Neuron (in vitro differentiated cells): ENCODE measurements around the gene COL3A1.
A peak's percentile ranks its signal among the peaks of the same experiment; 100 is the strongest.

Experiments
- H2AFZ ChIP-seq: one replicate; pipeline ENCODE4 v1.6.1; 2013; ENCODE audit warnings: low read depth, mild to moderate bottlenecking, inconsistent platforms, low read length, moderate library complexity
- H3K27me3 ChIP-seq: one replicate; pipeline ENCODE4 v1.6.1; 2013; ENCODE audit warnings: low read length; ENCODE audit not compliant: insufficient read depth
- H3K36me3 ChIP-seq: one replicate; pipeline ENCODE4 v1.6.1; 2013; ENCODE audit warnings: low read length; ENCODE audit not compliant: insufficient read depth
- H3K4me1 ChIP-seq: one replicate; pipeline ENCODE4 v1.6.1; 2013; ENCODE audit warnings: low read length; ENCODE audit not compliant: insufficient read depth
- H3K4me3 ChIP-seq: 2 replicates; pipeline ENCODE4 v1.5.1; 2013; ENCODE audit warnings: mild to moderate bottlenecking, low read length, moderate library complexity
- H3K9me3 ChIP-seq: one replicate; pipeline ENCODE4 v1.6.1; 2013; ENCODE audit warnings: low read length

Gene COL3A1

GRCh38 chr2:188974164-188974563 lies at the start of gene COL3A1:
TSS of gene COL3A1 (plus strand) at chr2:188974373. CDS start at chr2:188974490, 117 bp downstream.
- peak within 1 kb of the TSS; percentile 74 for H2AFZ ChIP-seq
- H3K27me3 ChIP-seq: no peaks in the 10 kb centered on the region
- H3K4me1 ChIP-seq: peaks cover 12% of the 10 kb centered on the region
- H3K36me3 ChIP-seq: no peaks in the 10 kb centered on the region
- peak within 1 kb of the TSS; percentile 34 for H3K4me3 ChIP-seq
- H3K9me3 ChIP-seq: no peaks in the 10 kb centered on the region

DNA sequence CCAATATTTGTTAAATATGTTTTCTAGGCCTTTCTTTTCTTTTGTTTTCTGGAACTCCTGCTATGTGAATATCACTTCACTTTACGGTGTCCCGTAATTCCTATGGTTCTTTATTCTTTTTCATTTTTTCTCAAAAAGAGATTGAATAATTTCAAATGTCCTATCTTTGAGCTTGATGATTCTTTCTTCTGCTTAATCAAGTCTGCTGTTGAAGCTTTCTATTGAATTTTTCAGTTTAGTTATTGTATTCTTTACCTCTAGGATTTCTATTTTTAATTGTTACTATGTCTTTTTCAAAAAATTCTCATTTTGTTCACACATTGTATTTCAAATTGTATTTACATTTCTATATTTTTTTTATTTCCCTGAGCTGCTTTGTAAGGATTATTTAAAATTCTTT lies 45.5 kb upstream of the COL3A1 start:
- Histone ChIP-seq H2AFZ (no peak overlapping the region), H3K4me1 (no peaks in the 10 kb centered on the region), H3K9me3 (peaks cover 4% of the 10 kb centered on the region), H3K4me3 (no peak overlapping the region), H3K27me3 (no peaks in the 10 kb centered on the region), H3K36me3 (no peaks in the 10 kb centered on the region)

GRCh38 chr2:188931361-188931760 lies 42.8 kb upstream of the COL3A1 start:
- Histone ChIP-seq H2AFZ (no peak overlapping the region), H3K4me1 (no peaks in the 10 kb centered on the region), H3K27me3 (no peaks in the 10 kb centered on the region), H3K9me3 (peaks cover 4% of the 10 kb centered on the region), H3K36me3 (no peaks in the 10 kb centered on the region), H3K4me3 (no peak overlapping the region)

GRCh38 chr2:188937228-188938220 lies 36.6 kb upstream of the COL3A1 start:
- H3K36me3 ChIP-seq: no peaks in the 10 kb centered on the region
- H3K4me1 ChIP-seq: no peaks in the 10 kb centered on the region
- no peak overlapping the region for H3K4me3 ChIP-seq
- H3K9me3 ChIP-seq: no peaks in the 10 kb centered on the region
- H2AFZ ChIP-seq: no peak overlapping the region
- H3K27me3 ChIP-seq: no peaks in the 10 kb centered on the region

DNA sequence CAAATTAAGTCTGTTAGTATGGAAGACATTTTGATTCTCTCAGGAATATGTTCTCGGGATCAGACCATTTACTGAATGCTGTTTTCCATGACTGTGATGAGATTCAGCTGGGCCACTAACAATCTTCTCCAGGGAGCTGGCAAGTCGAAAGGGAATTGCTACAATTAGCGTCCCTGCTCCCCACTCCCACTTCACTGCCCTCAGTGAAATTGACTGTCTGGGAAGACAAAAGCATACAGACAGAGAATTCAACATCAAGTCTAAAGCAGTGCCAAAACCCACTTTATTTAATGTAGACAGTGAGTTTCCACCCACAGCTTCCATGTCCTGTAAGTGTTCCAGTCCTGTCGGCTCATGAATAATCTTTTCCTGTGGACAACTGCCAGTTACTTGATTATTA lies 34.0 kb upstream of the COL3A1 start:
- Histone ChIP-seq H3K9me3 (peaks cover 5% of the 10 kb centered on the region), H3K4me3 (no peak overlapping the region), H2AFZ (no peak overlapping the region), H3K4me1 (no peaks in the 10 kb centered on the region), H3K36me3 (no peaks in the 10 kb centered on the region), H3K27me3 (no peaks in the 10 kb centered on the region)

- peaks cover 5% of the 10 kb centered on the region for H3K9me3 ChIP-seq
- H3K4me1 ChIP-seq: no peaks in the 10 kb centered on the region
- no peak overlapping the region for H3K4me3 ChIP-seq
- no peaks in the 10 kb centered on the region for H3K27me3 ChIP-seq
- no peaks in the 10 kb centered on the region for H3K36me3 ChIP-seq
- H2AFZ ChIP-seq: no peak overlapping the region
These were observed 29.7 kb upstream of the COL3A1 start for GRCh38 chr2:188944442-188944841.

DNA sequence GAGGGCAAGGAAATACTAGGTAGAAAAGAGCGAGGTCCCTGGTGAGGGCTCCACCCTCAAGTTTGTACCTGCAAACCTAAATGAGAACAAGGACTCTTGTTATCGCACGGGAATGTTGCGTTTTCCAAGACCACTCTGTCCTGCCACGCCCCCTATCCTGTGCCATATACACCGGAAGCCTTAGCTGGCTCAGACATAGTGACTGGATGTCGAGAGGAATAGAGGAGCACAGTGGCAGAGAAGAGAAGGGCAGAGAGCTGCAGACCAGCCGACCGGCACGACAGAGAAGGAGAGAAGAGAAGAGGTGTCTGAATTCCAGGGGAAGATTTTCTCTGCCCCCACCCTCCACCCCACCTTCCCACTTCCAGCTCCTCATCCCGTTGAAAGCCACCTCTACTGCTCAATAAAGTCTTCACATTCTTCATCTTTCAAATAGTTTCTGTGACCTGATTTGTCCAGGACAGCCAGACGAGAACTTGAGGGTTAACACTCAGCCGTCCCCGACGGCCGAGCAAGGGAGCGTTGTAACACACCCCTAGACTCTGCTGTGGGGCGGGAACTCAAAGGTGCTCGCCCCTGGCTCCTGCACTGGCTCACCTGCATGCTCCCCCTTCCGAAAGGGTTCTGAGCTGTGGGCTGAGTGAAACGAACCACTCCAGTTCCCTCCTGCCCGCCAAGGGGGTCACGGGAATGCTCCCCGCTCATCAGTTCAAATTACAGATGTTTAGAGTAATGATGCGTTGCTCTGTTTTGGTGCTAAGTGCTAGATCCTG lies 24.9 kb upstream of the COL3A1 start:
- Histone ChIP-seq H3K36me3 (no peaks in the 10 kb centered on the region), H3K9me3 (peaks cover 4% of the 10 kb centered on the region), H3K4me1 (no peaks in the 10 kb centered on the region), H2AFZ (no peak overlapping the region), H3K4me3 (no peak overlapping the region), H3K27me3 (no peaks in the 10 kb centered on the region)

- Histone ChIP-seq H3K4me3 (no peak overlapping the region), H3K27me3 (no peaks in the 10 kb centered on the region), H3K9me3 (no peaks in the 10 kb centered on the region)
These were observed 21.3 kb upstream of the COL3A1 start for GRCh38 chr2:188952901-188953300.

GRCh38 chr2:188956290-188956689 lies 17.9 kb upstream of the COL3A1 start:
- Histone ChIP-seq H3K4me1 (no peaks in the 10 kb centered on the region), H3K9me3 (no peaks in the 10 kb centered on the region), H2AFZ (no peak overlapping the region)

More at GRCh38 chr2:188952901-188953300, 21.3 kb upstream of the COL3A1 start:
- Histone ChIP-seq H3K36me3 (no peaks in the 10 kb centered on the region), H2AFZ (no peak overlapping the region), H3K4me1 (no peaks in the 10 kb centered on the region)

DNA sequence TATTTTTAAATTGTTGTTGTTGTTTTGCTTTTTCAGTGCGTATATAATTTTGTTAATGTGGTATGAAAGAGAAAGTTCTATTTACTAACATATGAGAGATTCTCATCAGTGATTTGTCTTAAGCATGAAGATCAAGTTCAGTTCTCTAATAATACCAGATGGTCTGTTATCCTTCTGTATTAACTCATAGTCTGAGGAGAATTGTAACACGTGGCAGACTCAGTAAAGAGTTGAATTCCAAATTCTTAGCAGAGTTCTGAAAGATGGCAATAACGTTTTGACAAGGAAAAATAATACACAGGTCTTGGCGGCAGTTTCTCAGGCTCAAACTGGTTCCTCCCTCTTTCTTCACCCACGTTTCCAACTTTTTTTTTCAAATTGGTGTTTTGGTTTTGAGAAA lies 17.2 kb upstream of the COL3A1 start:
- no peaks in the 10 kb centered on the region for H3K9me3 ChIP-seq
- no peak overlapping the region for H3K4me3 ChIP-seq

More at GRCh38 chr2:188956290-188956689, 17.9 kb upstream of the COL3A1 start:
- Histone ChIP-seq H3K4me3 (no peak overlapping the region), H3K36me3 (no peaks in the 10 kb centered on the region), H3K27me3 (no peaks in the 10 kb centered on the region)

DNA sequence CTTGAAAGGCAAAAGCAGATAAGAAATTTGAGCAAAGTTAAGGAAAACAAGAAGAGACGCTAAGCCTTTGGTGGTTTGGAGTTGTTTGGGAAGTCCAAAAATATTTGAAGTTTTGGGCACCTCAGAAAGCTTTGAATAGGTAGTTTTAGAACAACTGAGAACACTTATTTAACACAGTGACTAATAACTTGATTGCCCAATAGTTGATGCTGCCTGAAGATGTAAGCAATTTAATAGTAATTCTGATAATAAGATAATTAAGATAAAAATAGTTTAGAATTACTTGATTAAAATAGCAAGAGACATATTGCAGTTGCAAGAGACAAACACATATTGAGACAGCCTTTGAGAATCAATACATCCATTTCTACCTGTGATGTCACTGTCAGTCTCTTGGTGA lies 16.5 kb upstream of the COL3A1 start:
- H3K36me3 ChIP-seq: no peaks in the 10 kb centered on the region
- H3K4me1 ChIP-seq: no peaks in the 10 kb centered on the region
- H3K27me3 ChIP-seq: no peaks in the 10 kb centered on the region
- no peaks in the 10 kb centered on the region for H3K9me3 ChIP-seq
- H2AFZ ChIP-seq: no peak overlapping the region
- no peak overlapping the region for H3K4me3 ChIP-seq

More for the DNA sequence above, 17.2 kb upstream of the COL3A1 start:
- H3K4me1 ChIP-seq: no peaks in the 10 kb centered on the region
- H3K36me3 ChIP-seq: no peaks in the 10 kb centered on the region
- H3K27me3 ChIP-seq: no peaks in the 10 kb centered on the region
- no peak overlapping the region for H2AFZ ChIP-seq

- Histone ChIP-seq H3K36me3 (no peaks in the 10 kb centered on the region), H3K9me3 (no peaks in the 10 kb centered on the region), H3K27me3 (no peaks in the 10 kb centered on the region), H3K4me1 (no peaks in the 10 kb centered on the region), H3K4me3 (no peak overlapping the region), H2AFZ (no peak overlapping the region)
These were observed 10.4 kb upstream of the COL3A1 start for GRCh38 chr2:188963741-188964140.

DNA sequence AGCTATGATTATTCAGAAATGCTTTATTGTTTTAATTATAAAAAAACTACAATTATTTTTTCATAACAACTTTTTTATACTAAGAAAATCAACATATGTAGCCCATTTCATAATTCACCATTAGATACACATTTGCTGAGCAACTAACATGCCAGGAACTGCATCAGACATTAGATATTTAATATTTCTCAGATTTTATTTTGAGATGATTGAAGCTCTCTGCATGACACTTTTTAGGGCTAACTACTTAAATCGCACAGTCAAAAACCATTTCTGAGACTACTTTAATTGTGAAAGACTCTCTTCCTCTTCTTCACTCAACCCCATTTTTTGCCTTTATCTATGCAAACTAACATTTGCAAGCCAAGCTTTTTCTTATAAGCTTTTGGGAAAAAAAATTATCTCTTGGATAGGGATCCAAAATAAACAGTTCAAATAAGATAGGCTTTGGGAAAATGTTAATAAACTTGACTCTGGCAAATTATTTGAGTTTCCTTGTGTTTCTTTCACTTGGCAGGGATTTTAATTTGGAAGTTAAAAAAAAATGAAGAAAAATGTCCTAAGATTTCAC lies 9.1 kb upstream of the COL3A1 start:
- Histone ChIP-seq H3K27me3 (no peaks in the 10 kb centered on the region), H3K4me1 (no peaks in the 10 kb centered on the region), H3K9me3 (no peaks in the 10 kb centered on the region), H3K4me3 (no peak overlapping the region), H2AFZ (no peak overlapping the region), H3K36me3 (no peaks in the 10 kb centered on the region)
